ENCODE measurements around the gene ANKRD26.
A peak's percentile ranks its signal among the peaks of the same experiment; 100 is the strongest.
"Not testable (repeated sequence)": the region's sequence is repeated elsewhere in the genome, so short reads cannot be mapped to it uniquely, and the experiment has no call there.

ANKRD26 gene

GRCh38 chr10:27099916-27100812 is at the start of gene ANKRD26:
TSS of gene ANKRD26 (minus strand) at chr10:27100494. CDS start at chr10:27100326, 168 bp downstream.
- DNase-seq (ENCODE audit: low read depth in 3 of 3), result peak; percentile 90 to 95 (median 94)

- DNase-seq (ENCODE audit: low read depth in 3 of 3), result no peak
Measured at GRCh38 chr10:27147701-27148100, 47.4 kb upstream of the ANKRD26 start.

GRCh38 chr10:27145937-27146336 is 45.6 kb upstream of the ANKRD26 start:
- DNase-seq (ENCODE audit: low read depth in 3 of 3), result no peak

- no peak for DNase-seq (ENCODE audit: low read depth in 3 of 3)
Measured at GRCh38 chr10:27143686-27144085, 43.4 kb upstream of the ANKRD26 start.

- DNase-seq (ENCODE audit: low read depth in 3 of 3), result no peak
Measured at GRCh38 chr10:27138277-27138676, 38.0 kb upstream of the ANKRD26 start.

- no peak for DNase-seq (ENCODE audit: low read depth in 3 of 3)
Measured at GRCh38 chr10:27134371-27134770, 34.1 kb upstream of the ANKRD26 start.

- no peak for DNase-seq (ENCODE audit: low read depth in 3 of 3)
Measured at GRCh38 chr10:27108165-27108564, 7.9 kb upstream of the ANKRD26 start.

GRCh38 chr10:27104919-27105318 is 4.6 kb upstream of the ANKRD26 start:
- no peak for DNase-seq (ENCODE audit: low read depth in 3 of 3)

GRCh38 chr10:27100813-27101347 is 586 bp upstream of the ANKRD26 start:
- no peak for DNase-seq (ENCODE audit: low read depth in 3 of 3)

- DNase-seq (ENCODE audit: low read depth in 3 of 3), result no peak
Measured at GRCh38 chr10:27099448-27099847, 846 bp downstream of the ANKRD26 start.

- no peak for DNase-seq (ENCODE audit: low read depth in 3 of 3)
Measured at GRCh38 chr10:27088119-27089044, 11.9 kb downstream of the ANKRD26 start.

GRCh38 chr10:27072436-27073114 is 27.7 kb downstream of the ANKRD26 start:
- DNase-seq (ENCODE audit: low read depth in 3 of 3), result no peak

GRCh38 chr10:27068217-27068891 is 31.9 kb downstream of the ANKRD26 start:
- no peak for DNase-seq (ENCODE audit: low read depth in 3 of 3)

GRCh38 chr10:27065084-27065483 is 35.2 kb downstream of the ANKRD26 start:
- DNase-seq (ENCODE audit: low read depth in 3 of 3), result no peak

GRCh38 chr10:27052656-27053055 is 47.6 kb downstream of the ANKRD26 start:
- DNase-seq (ENCODE audit: low read depth in 3 of 3), result no peak

- not testable (repeated sequence) for DNase-seq (ENCODE audit: low read depth in 3 of 3)
Measured at GRCh38 chr10:27045247-27045646, 55.0 kb downstream of the ANKRD26 start.

- no peak for DNase-seq (ENCODE audit: low read depth in 3 of 3)
Measured at GRCh38 chr10:27041196-27041595, 59.1 kb downstream of the ANKRD26 start.

- no peak for DNase-seq (ENCODE audit: low read depth in 3 of 3)
Measured at GRCh38 chr10:27038168-27038567, 62.1 kb downstream of the ANKRD26 start.

GRCh38 chr10:27035163-27035562 is 65.1 kb downstream of the ANKRD26 start:
- no peak for DNase-seq (ENCODE audit: low read depth in 3 of 3)

- no peak for DNase-seq (ENCODE audit: low read depth in 3 of 3)
Measured at GRCh38 chr10:27030060-27030459, 70.2 kb downstream of the ANKRD26 start.

- no peak for DNase-seq (ENCODE audit: low read depth in 3 of 3)
Measured at GRCh38 chr10:27022048-27022447, 78.2 kb downstream of the ANKRD26 start.

Measured in stimulated activated CD4-positive, alpha-beta T cell treated with anti-CD3 and anti-CD28 coated beads, TNF-alpha, amount 100 ng/mL, for 24 hours (primary cell).